Measurements from ENCODE around the gene XXYLT1.

DNA sequence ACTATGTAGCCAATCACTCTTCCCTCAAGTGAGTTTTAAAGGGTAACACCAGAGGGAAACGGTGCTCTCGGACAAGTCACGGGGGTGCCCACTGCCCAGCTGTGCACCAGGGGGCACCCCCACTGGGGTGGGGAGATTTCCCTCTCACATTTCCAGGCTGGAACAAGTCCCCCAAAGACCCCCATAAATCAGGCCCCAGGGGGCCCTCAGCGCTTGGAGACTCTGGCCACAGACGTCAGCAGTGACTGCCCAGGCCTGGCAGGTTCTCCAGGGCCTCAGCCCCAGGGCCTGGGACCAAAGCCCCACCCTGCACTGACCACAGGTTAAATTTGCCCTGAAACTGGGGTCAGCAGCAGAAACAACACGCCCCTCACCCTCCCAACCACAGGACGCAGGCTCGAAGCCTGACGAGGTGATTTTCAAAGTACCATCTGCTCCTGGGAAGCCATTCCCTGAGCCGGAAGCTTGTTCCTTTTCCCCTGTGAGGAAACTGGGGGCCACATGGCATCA is 17.0 kb downstream of the XXYLT1 start:
- TF ChIP-seq, protein P1, sequence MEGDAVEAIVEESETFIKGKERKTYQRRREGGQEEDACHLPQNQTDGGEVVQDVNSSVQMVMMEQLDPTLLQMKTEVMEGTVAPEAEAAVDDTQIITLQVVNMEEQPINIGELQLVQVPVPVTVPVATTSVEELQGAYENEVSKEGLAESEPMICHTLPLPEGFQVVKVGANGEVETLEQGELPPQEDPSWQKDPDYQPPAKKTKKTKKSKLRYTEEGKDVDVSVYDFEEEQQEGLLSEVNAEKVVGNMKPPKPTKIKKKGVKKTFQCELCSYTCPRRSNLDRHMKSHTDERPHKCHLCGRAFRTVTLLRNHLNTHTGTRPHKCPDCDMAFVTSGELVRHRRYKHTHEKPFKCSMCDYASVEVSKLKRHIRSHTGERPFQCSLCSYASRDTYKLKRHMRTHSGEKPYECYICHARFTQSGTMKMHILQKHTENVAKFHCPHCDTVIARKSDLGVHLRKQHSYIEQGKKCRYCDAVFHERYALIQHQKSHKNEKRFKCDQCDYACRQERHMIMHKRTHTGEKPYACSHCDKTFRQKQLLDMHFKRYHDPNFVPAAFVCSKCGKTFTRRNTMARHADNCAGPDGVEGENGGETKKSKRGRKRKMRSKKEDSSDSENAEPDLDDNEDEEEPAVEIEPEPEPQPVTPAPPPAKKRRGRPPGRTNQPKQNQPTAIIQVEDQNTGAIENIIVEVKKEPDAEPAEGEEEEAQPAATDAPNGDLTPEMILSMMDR (conservative IDR thresholded peaks at IDR 0.05; ENCODE audit: low read depth, low read length) = no peak
- TF ChIP-seq EZH2 (IDR thresholded peaks at IDR 0.05; ENCODE audit: borderline replicate concordance, low read depth, low read length, poor library complexity, severe bottlenecking) = no peak
